T47D (cell line): ENCODE measurements around the gene SPRR2D.
A peak's percentile ranks its signal among the peaks of the same experiment; 100 is the strongest.

Experiments
- DNase-seq, 2 experiments: peaks; one replicate each; pipeline versions ENCODE4 v3.0.0 to v3.0.0-alpha.2; 2011 to 2012; ENCODE audit warnings: low read depth in 1 of 2, low spot score in 1 of 2
- JUND ChIP-seq: IDR thresholded peaks from 2 replicates; pipeline ENCODE4 v1.6.1; 2012; ENCODE audit warnings: low read depth
- in situ Hi-C: cut with HindIII; loops from 2 replicates; pipeline ENCODE4 v1.10.0; 2016; ENCODE audit warnings: low sequenced_read_pairs, low pct_unique_long_range_greater_than_20kb

Gene SPRR2D

GRCh38 chr1:152997901-152998300 is 43.0 kb downstream of the SPRR2D start:
- in situ Hi-C loops = no loop called here
- DNase-seq = peak in 1 of 2 experiments; percentile 16
- no peak for TF ChIP-seq JUND

GRCh38 chr1:152996633-152997400 is 44.1 kb downstream of the SPRR2D start:
- no peak for TF ChIP-seq JUND
- in situ Hi-C loops = no loop called here
- no peak for DNase-seq

GRCh38 chr1:152995842-152996241 is 45.1 kb downstream of the SPRR2D start:
- no peak for TF ChIP-seq JUND
- in situ Hi-C loops = no loop called here
- DNase-seq = no peak

- in situ Hi-C loops = no loop called here
- no peak for TF ChIP-seq JUND
- DNase-seq = no peak
Observed at GRCh38 chr1:152993186-152993585, 47.7 kb downstream of the SPRR2D start.
